Measurements from ENCODE around the gene SDC1. TPM values are rescaled to one million over a fixed set of nuclear protein-coding genes. Genes with fewer than 3 reads are reported as not detected.

SDC1 gene
- total RNA-seq, 1 donor from 2014 or later, result 222 TPM

GRCh38 chr2:20169796-20170703 is 54.9 kb downstream of the SDC1 start:
- no peak for DNase-seq (ENCODE audit: low read depth)

DNA sequence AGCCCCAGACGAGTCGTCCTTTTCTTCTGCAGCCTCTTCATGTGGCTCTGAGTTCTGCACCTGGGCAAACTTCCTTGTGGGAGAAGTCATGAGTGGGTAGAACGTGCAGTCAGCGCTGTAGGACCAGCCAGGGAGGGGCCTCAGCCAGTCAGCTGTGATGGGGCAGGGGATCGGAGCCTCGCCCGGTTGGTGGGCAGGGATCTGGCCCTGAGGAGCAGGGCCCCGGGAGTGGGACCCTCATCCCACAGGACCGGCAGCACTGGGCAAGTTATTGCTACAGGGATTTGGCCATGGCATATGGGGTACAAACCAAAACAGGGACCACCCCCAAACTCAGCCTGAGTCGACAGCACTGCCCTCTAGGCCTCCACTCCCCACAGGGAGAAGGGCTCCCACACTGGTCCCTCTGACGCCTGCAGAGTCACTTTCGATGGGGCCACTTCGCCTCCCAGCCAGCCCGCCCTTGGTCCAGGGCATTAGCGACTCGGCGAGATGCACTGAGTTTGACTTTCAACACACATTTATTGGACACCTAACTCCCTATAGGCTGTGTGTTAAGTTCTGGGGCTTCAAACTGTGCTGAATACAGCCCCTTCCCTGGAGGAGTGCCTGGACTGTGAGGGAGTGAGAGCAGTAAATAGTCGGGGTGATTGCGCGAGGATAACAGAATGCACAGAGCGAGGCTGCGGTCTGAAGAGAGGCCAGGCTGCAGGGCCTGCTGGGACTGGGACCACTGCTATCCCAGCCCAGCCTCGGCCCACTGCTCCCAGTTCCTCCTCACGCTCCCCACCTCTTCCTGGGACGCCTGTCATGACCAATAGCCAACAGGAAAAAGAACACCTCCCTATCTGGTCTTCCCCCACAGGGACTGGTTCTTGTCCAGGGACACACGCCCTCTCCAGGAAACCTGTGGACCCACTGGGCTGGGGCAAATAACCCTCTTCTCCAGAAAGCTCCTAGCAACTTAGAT is 55.9 kb downstream of the SDC1 start:
- no peak for DNase-seq (ENCODE audit: low read depth)

- no peak for DNase-seq (ENCODE audit: low read depth)
Measured at GRCh38 chr2:20168048-20168726, 56.7 kb downstream of the SDC1 start.

- no peak for DNase-seq (ENCODE audit: low read depth)
Measured at GRCh38 chr2:20167356-20167755, 57.6 kb downstream of the SDC1 start.

- peak; percentile 47 for DNase-seq (ENCODE audit: low read depth)
Measured at GRCh38 chr2:20165677-20166509, 59.0 kb downstream of the SDC1 start.

- DNase-seq (ENCODE audit: low read depth), result peak; percentile 28
Measured at GRCh38 chr2:20164734-20165478, 60.0 kb downstream of the SDC1 start.

- DNase-seq (ENCODE audit: low read depth), result no peak
Measured at GRCh38 chr2:20164061-20164733, 60.7 kb downstream of the SDC1 start.

GRCh38 chr2:20159411-20160070 is 65.4 kb downstream of the SDC1 start:
- DNase-seq (ENCODE audit: low read depth), result no peak

GRCh38 chr2:20157193-20157891 is 67.6 kb downstream of the SDC1 start:
- DNase-seq (ENCODE audit: low read depth), result no peak

DNA sequence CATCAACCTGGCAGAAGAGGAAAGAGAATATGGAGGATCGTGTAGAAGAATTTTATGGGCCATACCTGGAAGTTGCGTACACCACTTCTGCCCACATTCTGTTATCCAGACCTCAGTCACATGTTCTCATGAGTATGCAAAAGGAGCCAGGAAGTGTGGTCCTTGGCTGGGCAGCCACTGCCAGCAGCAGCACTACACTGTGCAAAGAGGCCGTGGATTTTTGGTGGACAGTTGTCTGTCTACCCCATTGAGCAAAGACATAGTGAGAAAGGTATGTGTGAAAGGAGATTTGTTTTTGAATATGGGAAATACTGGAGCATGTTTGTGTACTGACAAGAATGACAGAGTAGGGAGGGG is 68.1 kb downstream of the SDC1 start:
- no peak for DNase-seq (ENCODE audit: low read depth)

DNA sequence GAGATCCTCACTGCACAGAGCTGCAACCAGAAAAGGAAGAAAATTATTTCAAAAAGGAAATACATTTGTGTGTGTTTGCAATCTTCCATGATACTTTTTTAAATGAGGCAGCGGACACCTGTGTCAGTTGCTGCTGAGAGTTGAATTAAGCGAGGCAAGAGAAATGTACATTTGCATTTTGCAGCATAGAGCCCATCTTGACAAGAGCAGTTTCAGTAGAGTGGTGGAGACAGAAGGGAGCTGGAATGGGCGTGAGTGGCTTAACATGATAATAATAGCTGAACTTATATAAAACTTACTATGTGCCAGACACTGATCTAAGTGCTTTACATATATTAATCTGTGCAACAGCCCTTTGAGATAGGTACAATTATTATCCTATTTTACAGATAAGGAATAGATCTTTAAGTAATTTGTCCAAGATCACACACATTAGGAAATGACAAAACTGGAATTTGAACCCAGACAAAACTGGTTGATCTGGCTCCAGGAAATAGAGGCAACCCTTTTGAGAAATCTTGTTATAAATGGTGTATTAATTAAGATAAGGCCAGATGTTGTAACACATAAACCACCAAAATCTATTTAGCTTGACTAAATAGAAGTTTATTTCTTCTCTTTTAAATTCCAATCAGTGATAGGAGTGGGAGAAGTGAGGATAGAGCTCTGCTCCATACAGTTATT is 68.7 kb downstream of the SDC1 start:
- no peak for DNase-seq (ENCODE audit: low read depth)

DNA sequence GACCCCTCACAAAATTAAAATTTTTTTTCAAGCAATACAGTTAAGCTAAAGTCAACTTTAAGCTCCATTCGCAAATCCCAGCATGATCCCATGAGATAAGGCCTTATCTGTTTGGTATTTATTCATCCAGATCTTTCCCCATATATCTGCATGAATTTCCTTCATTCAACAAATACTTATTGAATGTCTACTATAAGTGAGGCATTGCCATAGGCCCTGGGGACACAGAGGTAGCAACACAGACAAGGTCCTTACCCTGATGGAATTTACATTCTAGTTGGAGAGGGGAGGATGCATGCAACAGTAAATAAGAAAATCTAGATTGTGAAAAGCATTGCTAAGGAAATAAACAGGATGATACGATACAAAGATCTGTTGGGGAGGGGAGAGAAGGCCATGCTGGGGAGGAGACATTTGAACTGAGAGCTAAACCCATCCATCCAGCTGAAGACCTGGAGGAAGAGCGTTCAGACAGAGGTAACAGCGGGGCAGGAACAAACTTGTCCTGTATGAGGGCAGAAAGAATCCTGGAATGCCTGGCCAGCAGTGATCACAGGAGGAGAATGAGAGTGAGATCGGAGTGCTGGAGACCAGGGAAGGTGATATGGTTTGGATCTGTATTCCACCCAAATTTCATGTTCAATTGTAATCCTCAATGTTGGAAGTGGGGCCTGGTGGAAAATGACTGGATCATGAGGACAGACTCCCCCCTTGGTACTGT is 71.6 kb downstream of the SDC1 start:
- no peak for DNase-seq (ENCODE audit: low read depth)

- no peak for DNase-seq (ENCODE audit: low read depth)
Measured at GRCh38 chr2:20150806-20151571, 73.9 kb downstream of the SDC1 start.
